Stimulated activated CD8-positive, alpha-beta memory T cell treated with anti-CD3 and anti-CD28 coated beads, Interleukin-4, amount 100 ng/mL, for 48 hours (primary cell): ENCODE measurements around the gene MUS81.

Experiments
- DNase-seq: peaks from one replicate; pipeline ENCODE4 v3.0.0-alpha.2; 2020

Gene MUS81

GRCh38 chr11:65861533-65862183, 1.4 kb downstream of the MUS81 start:
- DNase-seq: peak; percentile 22

GRCh38 chr11:65862191-65862735, 2.0 kb downstream of the MUS81 start:
- peak; percentile 19 for DNase-seq

DNA sequence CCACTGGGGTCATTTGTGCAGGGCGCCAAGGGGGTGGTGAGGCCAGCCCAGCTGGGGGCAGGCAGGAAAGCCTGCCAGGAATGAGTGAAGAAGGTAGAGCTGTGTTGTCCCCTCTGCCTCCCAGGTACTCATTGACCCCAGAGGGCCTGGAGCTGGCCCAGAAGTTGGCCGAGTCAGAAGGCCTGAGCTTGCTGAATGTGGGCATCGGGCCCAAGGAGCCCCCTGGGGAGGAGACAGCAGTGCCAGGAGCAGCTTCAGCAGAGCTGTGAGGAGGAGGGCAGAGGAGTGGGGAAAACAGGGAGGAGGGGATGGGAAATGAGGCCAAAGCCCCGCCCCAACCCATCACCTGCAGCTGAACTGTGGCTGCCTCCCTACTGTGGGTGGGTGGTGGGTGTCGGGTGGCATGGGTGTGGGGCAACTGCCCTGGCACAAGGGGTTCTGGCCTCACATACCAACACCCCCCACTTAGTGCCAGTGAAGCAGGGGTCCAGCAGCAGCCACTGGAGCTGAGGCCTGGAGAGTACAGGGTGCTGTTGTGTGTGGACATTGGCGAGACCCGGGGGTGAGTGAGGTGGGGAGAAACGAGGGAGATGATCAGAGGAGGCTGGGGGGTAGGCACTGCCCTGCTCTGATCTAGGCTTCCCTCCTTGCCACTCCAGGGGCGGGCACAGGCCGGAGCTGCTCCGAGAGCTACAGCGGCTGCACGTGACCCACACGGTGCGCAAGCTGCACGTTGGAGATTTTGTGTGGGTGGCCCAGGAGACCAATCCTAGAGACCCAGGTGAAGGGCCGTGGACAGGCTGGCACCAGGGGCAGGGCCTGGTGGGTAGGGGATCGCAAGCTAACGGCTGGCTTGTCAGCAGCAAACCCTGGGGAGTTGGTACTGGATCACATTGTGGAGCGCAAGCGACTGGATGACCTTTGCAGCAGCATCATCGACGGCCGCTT, 3.0 kb downstream of the MUS81 start:
- peak; percentile 18 for DNase-seq

DNA sequence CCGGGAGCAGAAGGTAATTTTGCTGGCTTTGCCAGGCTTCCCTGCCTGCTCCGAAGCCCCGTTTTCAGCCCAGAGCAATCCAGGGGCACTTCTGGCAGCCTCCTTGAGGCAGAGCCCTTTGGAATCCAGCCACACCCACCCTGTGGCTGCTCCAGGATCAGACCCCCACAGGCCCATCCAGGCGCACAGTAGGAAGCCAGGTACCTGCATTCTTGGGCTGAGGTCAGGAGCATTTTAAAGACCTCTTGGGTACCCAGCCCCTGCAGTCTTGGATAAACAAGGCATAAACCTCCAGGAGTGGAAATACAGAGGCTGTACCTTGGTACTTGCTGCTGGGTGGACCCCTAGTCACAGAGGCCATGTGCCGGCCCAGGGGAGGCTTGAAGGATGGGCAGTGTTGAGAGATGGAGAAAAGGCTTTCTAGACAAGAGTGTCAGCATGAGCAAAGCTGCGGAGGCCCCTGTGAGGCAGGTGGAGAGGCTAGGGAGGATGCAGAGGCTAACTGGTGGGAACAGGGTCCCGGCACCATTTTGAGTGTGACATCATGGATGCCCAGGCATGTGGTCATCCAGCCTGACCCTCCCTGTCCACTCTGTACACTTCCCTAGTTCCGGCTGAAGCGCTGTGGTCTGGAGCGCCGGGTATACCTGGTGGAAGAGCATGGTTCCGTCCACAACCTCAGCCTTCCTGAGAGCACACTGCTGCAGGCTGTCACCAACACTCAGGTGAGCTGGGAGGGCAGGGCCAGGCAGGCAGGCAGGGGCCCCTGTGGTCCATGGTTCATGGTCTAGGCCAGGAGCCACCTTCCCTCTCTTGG, 3.9 kb downstream of the MUS81 start:
- DNase-seq: no peak

GRCh38 chr11:65864706-65865471, 4.7 kb downstream of the MUS81 start:
- no peak for DNase-seq

DNA sequence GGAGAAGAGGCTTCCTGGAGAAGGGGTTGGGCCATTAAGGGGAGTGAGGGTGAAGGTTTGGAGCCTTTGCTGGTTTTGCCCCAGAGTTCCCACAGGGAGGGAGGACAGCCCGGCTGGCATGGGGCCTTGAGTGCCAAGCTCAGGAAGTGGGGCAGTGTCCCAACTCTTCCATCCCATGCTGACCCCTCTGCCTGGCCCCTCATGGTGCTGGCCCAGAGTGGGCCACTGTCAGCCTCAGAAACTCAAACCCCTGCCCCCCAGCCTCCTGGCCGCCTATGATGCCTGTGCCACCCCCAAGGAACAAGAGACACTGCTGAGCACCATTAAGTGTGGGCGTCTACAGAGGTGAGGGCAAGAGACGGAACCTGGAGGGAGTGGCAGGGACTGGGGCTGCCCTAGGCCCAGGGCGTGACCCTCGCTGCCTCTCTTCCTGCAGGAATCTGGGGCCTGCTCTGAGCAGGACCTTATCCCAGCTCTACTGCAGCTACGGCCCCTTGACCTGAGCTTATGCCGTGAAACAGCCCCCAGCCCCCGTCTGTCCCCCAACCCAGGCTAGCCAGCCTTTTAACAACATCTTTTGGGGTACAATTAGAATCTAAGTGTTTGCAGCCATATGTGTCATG, 5.4 kb downstream of the MUS81 start:
- DNase-seq: no peak

DNA sequence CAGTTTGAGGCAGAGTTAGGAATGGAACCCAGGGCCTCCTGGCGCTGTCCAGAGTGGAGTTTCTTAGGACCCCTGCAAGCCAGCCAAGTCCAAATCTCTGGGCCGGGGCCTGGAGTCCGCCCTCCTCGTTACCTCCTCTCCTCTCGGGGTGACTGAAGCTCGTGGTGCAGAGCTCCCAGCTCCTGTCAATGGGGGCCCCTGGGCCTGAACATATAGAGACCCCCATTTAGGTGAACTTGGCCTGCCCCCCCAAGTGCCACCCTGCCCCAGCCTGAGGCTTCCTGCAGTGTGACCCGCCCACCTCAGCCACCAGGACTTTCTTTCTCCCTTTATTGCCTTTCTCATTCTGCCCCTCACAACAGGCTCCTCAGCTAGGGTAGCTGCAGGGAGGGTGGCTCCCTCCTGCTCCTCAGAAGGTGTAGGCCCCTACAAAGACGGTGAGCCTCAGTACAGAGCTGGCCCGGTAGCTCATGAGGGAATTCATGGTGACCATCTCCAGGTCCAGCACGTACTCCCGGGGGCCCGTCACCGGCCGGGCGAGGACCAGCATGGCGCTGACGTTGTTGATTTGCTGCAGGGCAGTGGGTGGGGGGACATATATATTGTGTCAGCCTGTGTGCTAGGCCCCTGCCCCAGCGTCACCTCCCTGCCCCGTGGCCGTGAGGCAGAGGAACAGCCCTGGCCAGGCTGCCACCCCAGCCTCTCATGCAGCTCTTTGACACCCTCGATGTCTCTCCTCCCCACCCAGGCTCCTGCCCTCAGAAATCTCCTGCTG, 6.5 kb downstream of the MUS81 start:
- no peak for DNase-seq

- peak; percentile 67 for DNase-seq
Observed at GRCh38 chr11:65867284-65868071, 7.2 kb downstream of the MUS81 start.

GRCh38 chr11:65868076-65868667, 7.9 kb downstream of the MUS81 start:
- DNase-seq: no peak

GRCh38 chr11:65868907-65869306, 8.7 kb downstream of the MUS81 start:
- DNase-seq: no peak

- DNase-seq: no peak
Observed at GRCh38 chr11:65869643-65870306, 9.5 kb downstream of the MUS81 start.

DNA sequence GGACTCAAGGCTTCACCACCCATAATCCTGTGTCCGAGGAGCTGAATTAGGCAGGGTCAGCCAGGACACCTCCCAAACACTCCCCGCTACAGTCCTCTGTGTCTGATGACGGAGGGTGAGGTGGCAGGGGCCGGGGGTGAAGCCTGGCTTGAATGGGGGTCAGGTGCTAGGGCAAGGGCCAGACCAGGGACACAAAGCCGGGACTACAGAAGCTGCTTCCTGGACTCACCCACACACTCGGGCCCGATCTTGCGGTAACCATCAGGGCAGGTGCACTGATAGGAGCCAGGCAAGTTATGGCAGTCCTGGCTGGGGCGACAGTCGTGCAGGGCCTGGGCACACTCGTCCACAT, 10.1 kb downstream of the MUS81 start:
- DNase-seq: no peak

GRCh38 chr11:65870706-65871681, 10.8 kb downstream of the MUS81 start:
- no peak for DNase-seq

- no peak for DNase-seq
Observed at GRCh38 chr11:65871811-65872548, 11.7 kb downstream of the MUS81 start.

DNA sequence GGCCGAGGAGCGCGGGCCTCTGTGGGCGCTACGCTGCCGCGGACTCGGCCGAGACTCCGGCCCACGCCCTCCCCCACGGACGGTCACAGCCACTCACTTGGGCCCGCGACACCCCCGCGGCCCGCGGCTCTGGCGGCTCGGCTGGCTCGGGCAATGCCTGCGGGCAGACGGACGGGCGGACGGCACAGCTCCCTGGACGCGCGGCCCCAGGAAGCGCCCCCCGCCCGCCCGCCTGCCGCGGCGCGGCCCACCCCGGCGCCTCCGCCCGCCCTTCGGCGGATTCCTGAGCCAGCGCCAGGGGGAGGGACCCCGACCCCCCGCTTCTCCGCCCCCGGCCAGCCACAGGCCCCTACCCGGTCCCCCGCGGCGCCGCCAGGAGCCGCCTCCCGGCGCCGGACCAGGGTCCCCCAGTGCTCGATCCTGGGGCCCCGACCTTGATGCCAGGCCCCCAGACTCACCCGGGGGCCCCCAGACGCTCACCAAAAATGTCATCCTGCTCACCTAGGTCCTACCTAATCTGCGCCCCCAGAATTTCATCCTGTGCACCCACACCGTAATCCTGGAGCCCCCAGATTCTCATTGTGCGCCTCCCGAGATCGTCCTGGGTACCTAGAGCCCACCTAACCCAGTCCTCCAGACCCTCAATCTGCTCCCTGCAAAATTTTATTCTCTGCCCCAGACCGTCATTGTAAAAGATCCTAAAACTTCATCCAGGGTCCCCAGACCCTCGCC, 12.5 kb downstream of the MUS81 start, which contains the start of gene EFEMP2:
EFEMP2 (minus strand) TSS at position 215 of the 732 bp plus-strand sequence. CDS start 446 bp downstream, outside the sequence.
- no peak for DNase-seq
